Left lung (tissue), 10 donors: ENCODE measurements around the gene TAGLN2. TPM values are rescaled to one million over a fixed set of nuclear protein-coding genes. Genes with fewer than 3 reads are reported as not detected.

ENCODE experiments used
- ATAC-seq: fragments of 200-7000 bp; cut with Tn5 transposase; one replicate; pipeline ENCODE4 v1.9.1; 2020; ENCODE audit warnings: moderate library complexity
- DNase-seq, 4 donors: peaks; one replicate each; pipeline ENCODE4 v3.0.0-alpha.2; 2013 to 2020
- H3K27ac ChIP-seq, 2 donors: fragments of 200-600 bp; sonication (generic) in 1 of 2; one replicate each; pipeline versions ENCODE4 v1.5.0 to v1.8.0; 2020 to 2021
- H3K27me3 ChIP-seq, 2 donors: fragments of 200-600 bp; sonication (generic) in 1 of 2; one replicate each; pipeline versions ENCODE4 v1.5.0 to v1.8.0; 2020 to 2021
- H3K36me3 ChIP-seq, 2 donors: fragments of 200-600 bp; sonication (generic) in 1 of 2; one replicate each; pipeline versions ENCODE4 v1.5.0 to v1.8.0; 2020 to 2021
- H3K4me1 ChIP-seq, 2 donors: fragments of 200-600 bp; one replicate each; pipeline ENCODE4 v1.8.0; 2021
- H3K4me3 ChIP-seq, 2 donors: fragments of 200-600 bp; sonication (generic) in 1 of 2; one replicate each; pipeline versions ENCODE4 v1.5.0 to v1.8.0; 2020 to 2021; ENCODE audit warnings: mild to moderate bottlenecking in 1 of 2
- H3K9me3 ChIP-seq, 2 donors: fragments of 200-600 bp; sonication (generic) in 1 of 2; one replicate each; pipeline versions ENCODE4 v1.5.0 to v1.8.0; 2020 to 2021
- intact Hi-C, 2 donors: fragments of 100-400 bp; cut with DNase I; formaldehyde crosslinking; loops; one replicate each; pipeline versions ENCODE4 v1.11.2 to v1.14.2; 2022
- polyA plus RNA-seq, 6 donors: library from polyadenylated mRNA; unstranded; fragments of 120-200 nt; gene quantifications; one replicate each; pipeline ENCODE4 v1.2.1, GENCODE V29; 2013; ENCODE audit not compliant: insufficient read length in 6 of 6
- total RNA-seq, 2 donors: library from RNA; stranded (reverse); fragmentation: NEBNext Ultra II Directional; extraction: Animal tissue kit (Norgen Biotek cat#: 25700); gene quantifications; one replicate each; pipeline ENCODE4 v1.2.1, GENCODE V29; 2021
- TF ChIP-seq, protein P1 (sequence below), 2 donors: fragments of 200-600 bp; sonication (generic) in 1 of 2; IDR thresholded peaks; one replicate each; pipeline versions ENCODE4 v1.5.0 to v1.8.0; 2021; ENCODE audit warnings: antibody characterized with exemption in 2 of 2
- donor health status: DM: no; HTN: yes; CAD: no.
- donor health status: DM: no; HTN: no; CAD: no.

TAGLN2 gene
- total and polyA plus RNA-seq, 8 donors: 301 to 617 (median 349) TPM

DNA sequence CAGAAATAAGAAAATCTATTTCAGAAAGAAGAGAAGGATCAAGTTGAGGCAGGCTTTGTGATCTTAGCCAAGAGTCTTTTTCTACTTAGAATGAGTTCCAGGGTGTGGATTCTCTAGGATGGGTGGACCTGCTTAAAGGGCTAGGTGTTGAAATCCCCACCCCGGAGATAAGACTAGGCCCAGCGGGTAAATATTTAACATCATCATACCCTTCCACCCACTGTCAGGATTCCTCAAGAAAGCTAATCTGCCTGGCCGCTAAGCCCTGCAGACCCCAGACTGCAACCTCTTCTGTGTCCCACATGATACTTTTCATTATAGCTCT lies 14.3 kb upstream of the TAGLN2 start:
- intact Hi-C loops: loop anchor here (5.0 to 10.0 kb wide), 2 partner anchors 65 to 68 kb away; no protein-coding TSS in a partner anchor
- DNase-seq (no peak), ATAC-seq (no peak)
- Histone ChIP-seq H3K27me3 (peaks cover 0 to 17% of the 10 kb centered on the region in 2 donors), H3K9me3 (no peaks in the 10 kb centered on the region), H3K4me1 (peaks cover 11 to 23% of the 10 kb centered on the region in 2 donors), H3K36me3 (no peaks in the 10 kb centered on the region), H3K27ac (no peak overlapping the region), H3K4me3 (no peak overlapping the region)
- TF ChIP-seq, protein P1, sequence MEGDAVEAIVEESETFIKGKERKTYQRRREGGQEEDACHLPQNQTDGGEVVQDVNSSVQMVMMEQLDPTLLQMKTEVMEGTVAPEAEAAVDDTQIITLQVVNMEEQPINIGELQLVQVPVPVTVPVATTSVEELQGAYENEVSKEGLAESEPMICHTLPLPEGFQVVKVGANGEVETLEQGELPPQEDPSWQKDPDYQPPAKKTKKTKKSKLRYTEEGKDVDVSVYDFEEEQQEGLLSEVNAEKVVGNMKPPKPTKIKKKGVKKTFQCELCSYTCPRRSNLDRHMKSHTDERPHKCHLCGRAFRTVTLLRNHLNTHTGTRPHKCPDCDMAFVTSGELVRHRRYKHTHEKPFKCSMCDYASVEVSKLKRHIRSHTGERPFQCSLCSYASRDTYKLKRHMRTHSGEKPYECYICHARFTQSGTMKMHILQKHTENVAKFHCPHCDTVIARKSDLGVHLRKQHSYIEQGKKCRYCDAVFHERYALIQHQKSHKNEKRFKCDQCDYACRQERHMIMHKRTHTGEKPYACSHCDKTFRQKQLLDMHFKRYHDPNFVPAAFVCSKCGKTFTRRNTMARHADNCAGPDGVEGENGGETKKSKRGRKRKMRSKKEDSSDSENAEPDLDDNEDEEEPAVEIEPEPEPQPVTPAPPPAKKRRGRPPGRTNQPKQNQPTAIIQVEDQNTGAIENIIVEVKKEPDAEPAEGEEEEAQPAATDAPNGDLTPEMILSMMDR (IDR thresholded peaks at IDR 0.05): no peak

DNA sequence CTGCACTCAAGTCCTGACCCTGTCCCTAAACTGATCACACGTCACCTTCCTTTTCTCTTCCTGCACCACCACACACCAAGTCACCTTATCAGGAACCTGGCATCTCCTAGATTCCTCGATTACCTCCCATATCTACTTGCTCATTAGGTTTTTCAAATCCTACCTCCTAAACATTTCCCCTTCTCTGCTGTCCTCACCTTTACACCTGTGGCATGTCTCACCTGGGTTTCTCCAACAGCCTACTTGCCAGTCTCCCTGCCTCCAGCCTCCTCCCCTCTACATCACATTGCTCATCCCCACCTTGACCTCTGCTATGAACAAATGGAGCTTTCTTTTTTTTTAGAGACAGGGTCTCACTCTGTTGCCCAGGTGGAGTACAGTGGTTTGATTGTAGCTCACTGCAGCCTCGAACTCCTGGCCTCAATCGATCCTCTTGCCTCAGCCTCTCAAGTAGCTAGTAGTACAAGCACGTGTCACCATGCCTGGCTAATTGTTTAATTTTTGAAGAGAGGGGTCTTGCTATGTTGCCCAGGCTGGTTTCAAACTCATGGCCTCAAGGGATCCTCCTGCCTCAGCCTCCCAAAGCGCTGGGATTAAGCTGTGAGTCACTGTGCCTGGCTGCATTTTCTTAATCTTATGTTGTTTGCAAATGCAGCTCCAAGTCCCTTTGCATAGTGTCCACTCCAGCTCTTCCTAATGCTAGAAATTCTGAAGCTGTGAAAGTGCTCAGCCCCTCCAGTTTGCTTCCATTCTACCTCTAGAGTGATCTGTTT lies 13.8 kb upstream of the TAGLN2 start:
- DNase-seq: no peak
- intact Hi-C loops: loop anchor here in 1 of 2 donors (5.0 kb wide), 1 partner anchor 68 kb away; no protein-coding TSS in a partner anchor
- TF ChIP-seq, protein P1 (IDR thresholded peaks at IDR 0.05): no peak
- Histone ChIP-seq H3K4me1 (peaks cover 11 to 23% of the 10 kb centered on the region in 2 donors), H3K27me3 (peaks cover 0 to 11% of the 10 kb centered on the region in 2 donors), H3K9me3 (no peaks in the 10 kb centered on the region), H3K27ac (no peak overlapping the region), H3K36me3 (no peaks in the 10 kb centered on the region), H3K4me3 (no peak overlapping the region)
- no peak for ATAC-seq

DNA sequence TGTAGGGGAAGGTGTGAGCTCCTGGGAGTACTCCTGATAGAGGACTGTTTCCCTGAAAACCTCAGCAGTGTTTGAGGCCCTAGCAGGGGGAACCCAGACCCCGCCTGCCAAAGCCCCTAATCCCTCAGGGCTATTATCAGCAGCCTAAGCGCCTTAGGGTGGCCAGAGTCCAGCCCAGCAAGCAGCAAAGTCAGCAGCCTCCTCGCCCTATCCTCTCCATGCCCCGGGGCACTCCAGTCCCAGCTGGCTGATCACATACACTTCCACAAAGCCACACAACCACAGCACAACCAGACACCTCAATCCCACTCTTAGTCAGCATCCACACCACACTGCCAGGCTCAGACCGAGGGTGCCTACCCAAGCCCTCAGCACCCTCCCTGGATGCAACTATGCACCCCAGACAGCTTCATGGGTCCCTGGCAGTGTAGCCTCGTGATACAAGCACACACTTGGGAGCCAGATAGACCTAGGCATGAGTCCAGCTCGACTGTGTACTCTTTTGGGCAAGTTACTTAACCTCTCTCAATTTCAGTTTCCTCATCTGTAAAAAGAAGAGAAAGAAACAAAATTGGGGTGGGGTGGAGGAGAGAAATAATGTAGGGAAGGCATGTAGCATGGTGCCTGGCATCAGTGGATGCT lies 13.0 kb upstream of the TAGLN2 start:
- Histone ChIP-seq H3K4me3 (no peak overlapping the region), H3K36me3 (no peaks in the 10 kb centered on the region), H3K4me1 (peaks cover 11 to 23% of the 10 kb centered on the region in 2 donors), H3K9me3 (no peaks in the 10 kb centered on the region), H3K27me3 (peaks cover 0 to 8% of the 10 kb centered on the region in 2 donors), H3K27ac (no peak overlapping the region)
- intact Hi-C loops: loop anchor here in 1 of 2 donors (5.0 kb wide), 1 partner anchor 69 kb away; no protein-coding TSS in a partner anchor
- ATAC-seq (no peak), DNase-seq (no peak)
- TF ChIP-seq, protein P1 (IDR thresholded peaks at IDR 0.05): no peak

DNA sequence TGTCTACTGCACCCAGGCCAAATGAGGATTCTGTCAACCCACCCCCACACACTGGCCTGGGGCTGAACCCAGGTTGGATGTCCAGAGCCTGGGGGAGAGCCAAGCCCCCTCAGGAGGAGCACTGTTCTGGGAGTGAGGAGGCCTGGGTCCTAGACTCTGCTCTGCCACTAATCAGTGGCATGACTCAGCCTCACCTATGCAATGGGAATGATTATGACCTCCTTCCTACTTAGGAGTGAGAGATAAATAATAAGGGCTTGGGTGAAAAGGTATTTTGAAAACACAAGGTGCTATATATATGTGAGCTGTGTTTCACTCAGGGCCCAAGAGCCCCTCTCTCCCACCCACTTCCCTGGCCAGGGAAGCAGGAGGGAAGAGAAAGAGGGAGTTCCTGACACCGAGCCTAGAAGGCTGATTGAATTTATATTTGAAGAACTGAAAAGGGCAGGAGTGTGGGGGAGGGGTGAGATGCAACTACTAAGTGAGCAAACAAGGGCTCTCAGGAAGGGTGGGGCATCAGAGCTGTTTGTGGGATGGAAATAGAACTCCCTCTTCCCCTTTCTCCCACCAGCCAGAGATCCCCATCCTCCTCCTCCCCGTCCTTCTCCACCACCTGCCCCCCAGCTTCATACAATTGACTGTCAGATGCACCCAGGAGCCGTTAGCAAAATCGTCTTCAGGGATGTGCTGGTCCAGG lies 11.9 kb upstream of the TAGLN2 start:
- Histone ChIP-seq H3K9me3 (no peaks in the 10 kb centered on the region), H3K27ac (no peak overlapping the region), H3K27me3 (no peaks in the 10 kb centered on the region), H3K4me3 (no peak overlapping the region), H3K4me1 (peaks cover 11 to 23% of the 10 kb centered on the region in 2 donors), H3K36me3 (no peaks in the 10 kb centered on the region)
- peak; percentile 38 for ATAC-seq
- no peak for DNase-seq
- TF ChIP-seq, protein P1 (IDR thresholded peaks at IDR 0.05): no peak
- intact Hi-C loops: loop anchor here in 1 of 2 donors (5.0 kb wide), 1 partner anchor 70 kb away; no protein-coding TSS in a partner anchor
